GM19099 (cell line): ENCODE results near the gene KCNIP4.

ENCODE experiments used
- POLR2A ChIP-seq: IDR thresholded peaks from 3 replicates; pipeline ENCODE4 v1.6.1; 2011; ENCODE audit warnings: low read depth; ENCODE audit not compliant: insufficient read length; ENCODE audit errors: extremely low read depth

The KCNIP4 gene

GRCh38 chr4:21947791-21948346 is 703 bp downstream of the KCNIP4 start:
- TF ChIP-seq POLR2A, result no peak

- no peak for TF ChIP-seq POLR2A
Observed at GRCh38 chr4:21946858-21947257, 1.7 kb downstream of the KCNIP4 start.

GRCh38 chr4:21921526-21922180 is 26.9 kb downstream of the KCNIP4 start:
- no peak for TF ChIP-seq POLR2A

GRCh38 chr4:21915761-21916160 is 32.8 kb downstream of the KCNIP4 start:
- no peak for TF ChIP-seq POLR2A

- no peak for TF ChIP-seq POLR2A
Observed at GRCh38 chr4:21901831-21902230, 46.7 kb downstream of the KCNIP4 start.

- TF ChIP-seq POLR2A, result no peak
Observed at GRCh38 chr4:21901281-21901680, 47.3 kb downstream of the KCNIP4 start.

- TF ChIP-seq POLR2A, result no peak
Observed at GRCh38 chr4:21900211-21900610, 48.4 kb downstream of the KCNIP4 start.

- TF ChIP-seq POLR2A, result no peak
Observed at GRCh38 chr4:21898101-21898500, 50.5 kb downstream of the KCNIP4 start.

GRCh38 chr4:21896767-21897166 is 51.8 kb downstream of the KCNIP4 start:
- no peak for TF ChIP-seq POLR2A

GRCh38 chr4:21893136-21893535 is 55.4 kb downstream of the KCNIP4 start:
- TF ChIP-seq POLR2A, result no peak

GRCh38 chr4:21890231-21890630 is 58.3 kb downstream of the KCNIP4 start:
- TF ChIP-seq POLR2A, result no peak

GRCh38 chr4:21888195-21888976 is 60.2 kb downstream of the KCNIP4 start:
- TF ChIP-seq POLR2A, result no peak

GRCh38 chr4:21887481-21887880 is 61.1 kb downstream of the KCNIP4 start:
- TF ChIP-seq POLR2A, result no peak

GRCh38 chr4:21885770-21886169 is 62.8 kb downstream of the KCNIP4 start:
- TF ChIP-seq POLR2A, result no peak

GRCh38 chr4:21885241-21885640 is 63.3 kb downstream of the KCNIP4 start:
- TF ChIP-seq POLR2A, result no peak

- no peak for TF ChIP-seq POLR2A
Observed at GRCh38 chr4:21884615-21885014, 64.0 kb downstream of the KCNIP4 start.
